ENCODE measurements around the gene SLC22A31.
"Not testable (repeated sequence)": the region's sequence is repeated elsewhere in the genome, so short reads cannot be mapped to it uniquely, and the experiment has no call there.

The SLC22A31 gene

DNA sequence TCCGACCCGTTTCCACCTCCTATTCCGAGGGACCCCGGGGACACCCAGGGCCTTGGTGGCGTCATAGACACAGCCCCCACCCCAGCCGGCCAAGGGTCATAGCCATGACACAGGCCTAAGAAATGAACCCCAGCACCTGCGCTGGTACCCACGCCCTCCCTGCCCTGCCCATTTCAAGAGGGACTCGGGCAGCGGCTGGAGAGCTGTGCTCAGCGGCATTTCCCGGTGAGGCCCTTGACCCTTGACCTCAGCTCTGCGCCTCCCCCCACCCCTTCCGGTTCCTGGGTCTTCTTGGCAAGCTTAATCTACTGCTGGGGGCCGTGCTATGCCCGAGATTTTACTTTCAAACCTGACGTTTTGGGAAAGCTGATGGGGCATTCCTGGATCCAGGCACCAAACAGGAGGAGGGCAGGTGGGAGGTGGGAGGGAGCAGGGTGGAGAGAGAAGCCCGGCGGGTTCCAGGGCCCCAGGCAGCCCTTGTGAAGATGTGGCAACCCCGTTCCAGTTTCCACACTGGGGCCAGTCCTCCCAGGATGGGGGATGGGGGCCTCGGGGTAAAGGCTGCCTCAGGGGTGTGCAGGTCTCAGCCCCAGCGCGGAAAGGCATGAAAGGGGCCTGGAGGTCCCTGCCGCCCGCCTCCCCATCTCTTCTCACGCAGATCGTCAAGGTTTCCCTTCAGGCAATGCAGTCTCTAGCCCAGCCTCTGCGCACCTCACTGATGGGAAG lies at the start of gene SLC22A31:
Gene SLC22A31 (minus strand): TSS at position 414 of the 726 bp plus-strand sequence. CDS start 36 bp downstream, at position 378.
- DNase-seq (ENCODE audit: low read depth, low spot score) = no peak

DNA sequence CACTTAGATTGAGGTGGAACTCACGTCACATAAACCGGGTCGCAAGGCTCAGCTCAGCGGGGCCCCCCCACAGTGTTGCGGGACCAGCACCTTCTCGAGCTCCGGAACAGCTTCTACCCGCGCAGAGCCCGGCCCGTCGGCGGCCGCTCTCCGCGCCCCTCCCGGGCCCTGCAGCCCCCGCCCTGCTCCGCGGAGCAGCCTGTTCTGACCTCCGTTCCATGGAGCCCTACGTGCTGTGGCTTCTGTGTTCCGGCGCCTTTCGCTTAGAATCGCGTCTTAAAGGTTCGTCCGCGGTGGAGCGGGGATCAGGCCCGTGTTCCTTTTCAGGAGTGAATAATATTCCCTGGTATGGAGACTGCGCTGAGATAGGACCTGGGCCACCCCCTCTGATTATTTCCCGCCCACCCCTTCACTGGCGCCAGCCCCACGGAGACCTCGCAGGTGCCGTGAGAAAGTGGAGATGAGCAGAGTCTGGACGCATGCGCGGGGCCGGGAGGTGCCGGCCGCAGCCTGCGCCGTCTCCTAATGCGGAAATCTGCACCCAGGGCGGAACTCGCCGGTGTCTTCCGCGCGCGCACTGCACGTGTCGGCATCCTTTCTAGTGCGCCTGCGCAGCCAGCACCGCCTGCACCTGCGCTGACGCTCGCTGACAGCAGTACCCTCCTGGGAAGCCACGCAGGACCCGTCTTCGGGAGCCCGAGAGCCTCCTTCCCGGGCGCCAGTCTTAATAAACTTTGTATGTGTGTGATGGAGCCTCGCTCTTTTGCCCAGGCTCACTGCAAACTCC lies 48.1 kb upstream of the SLC22A31 start:
- DNase-seq (ENCODE audit: low read depth, low spot score) = no peak

DNA sequence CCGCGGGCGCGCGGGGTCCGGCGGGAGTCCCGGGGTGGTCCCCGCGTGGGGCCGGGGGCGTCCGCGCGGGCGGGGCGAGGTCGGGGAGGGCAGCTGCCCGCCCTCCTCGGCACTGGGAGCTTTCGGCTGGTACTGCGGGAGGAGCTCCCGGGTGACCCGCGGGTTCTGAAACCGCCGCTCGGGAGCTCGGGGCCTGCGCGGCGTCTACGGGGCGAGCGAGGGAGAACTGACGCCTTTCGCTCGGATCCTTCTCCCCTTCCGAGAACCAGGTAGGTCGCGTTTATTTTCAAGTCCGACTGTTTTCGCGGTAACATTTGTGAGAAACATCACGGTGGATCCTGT lies 47.4 kb upstream of the SLC22A31 start:
- DNase-seq (ENCODE audit: low read depth, low spot score) = not testable (repeated sequence)

DNA sequence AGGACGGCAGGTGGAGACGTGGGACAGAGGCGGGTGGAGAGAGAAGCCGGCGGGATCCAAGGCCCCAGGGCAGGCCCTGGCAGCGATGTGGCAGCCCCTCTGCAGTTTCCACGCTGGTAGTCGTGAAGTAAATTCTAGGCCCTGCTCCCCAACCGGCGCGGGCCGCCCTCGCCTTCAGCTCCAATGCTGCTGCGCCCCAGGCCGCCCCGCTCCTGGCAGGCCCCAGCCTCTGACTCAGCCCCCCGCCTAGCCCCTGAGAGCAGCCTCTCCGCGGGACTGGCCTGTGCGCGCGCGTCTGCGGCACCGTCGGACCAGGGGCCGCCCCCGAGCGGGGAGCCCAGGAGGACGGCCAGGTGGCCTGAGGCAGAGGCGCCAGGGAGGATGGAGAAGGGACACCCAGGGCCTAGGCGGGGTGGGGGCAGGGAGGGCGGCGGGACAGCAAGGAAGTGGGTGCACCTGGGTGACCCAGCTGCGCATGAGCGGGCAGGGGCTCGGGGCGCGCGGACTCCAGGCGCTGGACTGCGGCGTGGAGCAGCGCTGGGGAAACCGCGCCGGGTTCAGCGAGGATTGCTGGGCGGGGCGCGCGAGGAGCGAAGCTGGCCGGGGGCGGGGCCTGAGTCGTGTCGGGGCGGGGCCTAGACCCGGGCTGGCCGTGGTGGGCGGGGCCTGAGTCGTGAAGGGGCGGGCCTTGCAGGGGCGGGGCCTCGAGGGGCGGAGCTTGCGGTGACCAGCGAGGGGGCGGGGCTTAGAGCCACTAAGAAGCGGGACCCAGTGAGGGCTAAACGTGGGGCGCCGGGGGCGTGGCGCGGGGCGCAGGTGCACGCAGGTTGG lies 46.8 kb upstream of the SLC22A31 start:
- DNase-seq (ENCODE audit: low read depth, low spot score) = peak; percentile 47

DNA sequence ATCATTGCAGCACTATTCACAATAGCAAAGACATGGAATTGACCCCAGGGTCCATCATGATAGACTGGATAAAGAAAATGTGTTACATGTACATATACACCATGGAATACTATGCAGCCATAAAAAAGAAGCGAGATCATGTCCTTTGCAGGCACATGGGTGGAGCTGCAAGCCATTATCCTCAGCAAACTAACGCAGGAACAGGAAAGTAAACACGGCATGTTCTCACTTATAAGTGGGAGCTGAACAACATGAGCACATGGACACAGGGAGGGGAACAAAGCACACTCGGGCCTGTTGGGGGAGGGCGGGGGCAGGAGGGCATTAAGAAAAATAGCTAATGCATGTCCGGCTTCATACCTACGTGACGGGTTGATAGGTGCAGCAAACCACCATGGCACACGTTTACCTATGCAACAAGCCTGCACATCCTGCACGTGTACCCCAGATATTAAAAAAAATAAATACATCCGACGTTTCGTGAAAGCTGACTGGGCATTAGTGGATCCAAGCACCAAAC lies 46.1 kb upstream of the SLC22A31 start:
- no peak for DNase-seq (ENCODE audit: low read depth, low spot score)

DNA sequence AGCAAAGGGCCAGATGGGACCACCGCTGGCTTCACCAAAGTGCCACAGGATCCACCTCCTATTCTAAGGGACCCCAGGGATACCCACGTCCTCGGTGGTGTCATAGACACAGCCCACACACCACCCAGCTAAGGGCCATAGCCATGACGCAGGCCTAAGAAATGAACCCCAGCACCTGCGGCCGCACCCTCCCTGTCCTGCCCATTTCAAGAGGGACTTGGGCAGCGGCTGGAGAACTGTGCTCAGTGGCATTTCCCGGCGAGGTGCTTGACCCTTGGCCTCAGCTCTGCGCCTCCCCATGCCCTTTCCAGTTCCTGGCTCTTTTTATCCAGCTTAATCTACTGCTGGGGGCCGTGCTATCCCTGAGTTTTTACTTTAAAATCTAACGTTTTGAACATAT lies 44.4 kb upstream of the SLC22A31 start:
- DNase-seq (ENCODE audit: low read depth, low spot score) = no peak

DNA sequence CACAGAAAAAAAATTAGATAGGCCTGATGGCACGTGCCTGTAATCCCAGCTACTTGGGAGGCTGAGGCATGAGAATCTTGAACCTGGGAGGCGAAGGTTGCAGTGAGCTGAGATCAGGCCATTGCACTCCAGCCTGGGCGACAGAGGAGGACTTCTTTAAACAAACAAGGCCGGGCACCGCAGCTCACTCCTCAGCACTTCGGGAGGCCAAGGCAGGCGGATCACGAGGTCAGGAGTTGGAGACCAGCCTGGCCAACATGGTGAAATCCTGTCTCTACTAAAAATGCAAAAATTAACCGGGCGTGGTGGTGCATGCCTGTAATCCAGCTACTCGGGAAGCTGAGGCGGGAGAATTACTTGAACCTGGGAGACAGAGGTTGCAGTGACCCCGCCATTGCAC lies 43.9 kb upstream of the SLC22A31 start:
- DNase-seq (ENCODE audit: low read depth, low spot score) = not testable (repeated sequence)

DNA sequence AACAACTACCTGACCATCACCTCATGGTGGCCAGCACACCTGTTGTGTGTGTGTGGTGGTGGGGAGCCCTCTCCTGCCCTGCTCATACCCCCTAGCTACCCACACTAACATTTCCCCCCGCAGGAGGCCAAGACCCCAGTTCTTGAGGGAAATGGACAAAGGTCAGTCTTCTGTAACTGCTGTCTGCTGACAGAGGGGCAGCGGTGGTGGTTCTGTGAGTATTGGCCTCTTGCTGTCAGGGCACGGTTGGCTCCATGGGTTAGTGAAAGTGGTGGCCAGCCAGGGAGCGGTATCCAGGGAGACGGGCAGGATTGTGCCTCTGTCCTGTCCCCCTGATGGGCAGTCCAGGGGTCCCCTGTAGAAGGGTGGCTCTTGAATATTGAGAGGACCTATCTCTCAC lies 43.3 kb upstream of the SLC22A31 start:
- DNase-seq (ENCODE audit: low read depth, low spot score) = no peak

DNA sequence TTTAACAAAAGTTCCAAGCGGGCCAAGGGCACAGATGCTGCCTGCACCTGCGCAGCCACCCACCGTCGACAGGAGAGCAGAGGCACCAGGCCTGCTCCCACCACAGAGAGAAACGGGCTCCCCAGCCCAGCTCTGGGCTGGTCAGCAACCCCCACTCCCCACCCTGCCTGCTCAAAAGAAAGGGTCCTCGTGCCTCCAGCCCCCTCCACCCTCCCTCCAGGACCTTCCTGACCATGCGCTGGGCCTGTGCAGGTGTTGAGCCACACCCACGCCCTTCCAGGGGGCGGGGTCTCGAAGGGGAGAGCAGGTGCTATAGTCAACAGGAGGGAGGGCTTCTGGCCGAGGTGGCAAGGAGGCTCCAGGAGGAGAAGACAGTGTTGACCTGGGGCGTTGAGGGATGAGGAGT lies 42.5 kb upstream of the SLC22A31 start:
- no peak for DNase-seq (ENCODE audit: low read depth, low spot score)

DNA sequence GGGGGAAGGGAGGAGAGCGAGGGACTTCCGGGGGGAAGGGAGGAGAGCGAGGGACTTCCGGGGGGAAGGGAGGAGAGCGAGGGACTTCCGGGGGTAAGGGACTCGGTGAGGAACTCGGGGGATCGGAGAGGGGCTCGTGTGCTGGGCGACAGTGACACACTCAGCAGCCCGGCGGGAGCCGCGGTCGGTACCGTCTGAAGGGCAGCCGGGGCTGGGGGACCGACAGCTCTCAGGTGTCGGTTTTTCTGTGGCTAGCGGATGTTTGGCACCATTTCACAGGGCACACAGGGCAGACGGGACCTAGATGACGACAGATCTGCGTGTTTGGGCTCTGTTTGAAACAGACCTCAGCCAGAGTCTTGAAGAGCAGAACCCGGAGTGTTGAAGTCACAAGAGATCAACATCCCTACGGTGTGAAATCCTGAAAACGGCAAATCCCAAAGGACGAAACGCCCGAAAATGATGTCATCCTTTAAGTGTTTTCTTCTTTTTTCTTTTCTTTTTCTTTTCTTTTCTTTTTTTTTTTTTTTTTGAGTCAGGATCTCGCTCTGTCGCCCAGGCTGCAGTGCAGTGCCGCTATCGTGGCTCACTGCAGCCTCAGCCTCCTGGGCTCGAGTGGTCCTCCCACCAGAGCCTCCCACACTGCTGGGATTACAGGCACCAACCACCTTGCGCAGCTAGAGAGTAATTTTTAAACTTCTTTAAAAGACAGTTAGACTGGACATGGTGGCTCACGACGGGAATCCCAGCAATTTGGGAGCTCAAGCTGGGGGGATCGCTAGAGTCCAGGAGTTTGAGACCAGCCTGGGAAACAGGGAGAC lies 41.1 kb upstream of the SLC22A31 start:
- peak; percentile 33 for DNase-seq (ENCODE audit: low read depth, low spot score)

DNA sequence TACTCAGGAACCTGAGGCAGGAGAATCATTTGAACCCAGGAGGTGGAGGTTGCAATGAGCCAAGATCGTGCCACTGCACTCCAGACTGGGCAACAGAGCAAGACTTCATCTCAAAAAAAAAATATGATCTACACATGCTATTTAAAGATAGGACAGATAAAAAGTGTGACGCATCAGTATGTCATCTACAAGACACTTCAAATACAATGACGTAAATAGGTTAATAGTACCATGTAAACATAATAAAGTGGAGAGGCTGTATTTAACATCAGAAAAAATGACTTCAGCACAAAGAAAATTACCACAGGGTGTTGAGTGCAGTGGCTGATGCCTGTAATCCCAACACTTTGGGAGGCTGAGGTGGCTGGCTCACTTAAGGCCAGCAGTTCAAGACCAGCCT lies 37.4 kb upstream of the SLC22A31 start:
- DNase-seq (ENCODE audit: low read depth, low spot score) = no peak

DNA sequence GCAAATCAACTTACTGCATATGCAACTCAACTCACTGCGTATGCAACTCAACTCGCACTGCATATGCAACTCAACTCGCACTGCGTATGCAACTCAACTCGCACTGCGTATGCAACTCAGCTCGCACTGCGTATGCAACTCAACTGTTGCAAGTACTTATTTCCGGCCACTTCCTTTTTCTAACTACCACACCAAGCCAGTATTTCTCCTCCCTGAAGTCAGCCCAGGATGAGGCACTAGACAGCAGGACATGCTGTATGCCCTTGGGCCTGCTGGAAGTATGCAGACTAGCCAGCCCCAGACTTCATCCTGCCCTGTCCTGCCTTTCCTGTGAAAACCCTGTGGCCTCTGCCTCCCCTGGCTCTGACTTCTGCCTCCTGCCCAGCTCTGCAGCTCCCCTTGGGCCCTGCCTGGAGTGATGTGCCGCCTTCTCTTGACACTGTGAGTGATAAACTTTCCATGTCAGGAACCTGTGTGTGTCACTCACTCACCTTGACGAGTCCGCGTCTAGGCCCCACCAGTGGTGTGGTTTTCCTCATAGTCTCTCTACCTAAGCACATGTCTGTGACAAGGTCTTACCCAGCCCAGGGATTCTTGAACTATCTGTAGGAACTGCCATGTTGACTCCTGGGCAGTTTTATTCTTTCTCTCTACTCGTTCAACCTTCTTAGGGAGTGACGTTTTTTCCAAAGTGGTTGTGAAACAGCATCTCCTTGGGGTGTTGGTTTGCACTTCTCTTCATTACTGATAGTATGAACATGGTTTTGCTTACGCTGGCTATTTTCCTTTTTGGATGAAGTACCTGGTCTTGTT lies 33.5 kb upstream of the SLC22A31 start:
- DNase-seq (ENCODE audit: low read depth, low spot score) = no peak

DNA sequence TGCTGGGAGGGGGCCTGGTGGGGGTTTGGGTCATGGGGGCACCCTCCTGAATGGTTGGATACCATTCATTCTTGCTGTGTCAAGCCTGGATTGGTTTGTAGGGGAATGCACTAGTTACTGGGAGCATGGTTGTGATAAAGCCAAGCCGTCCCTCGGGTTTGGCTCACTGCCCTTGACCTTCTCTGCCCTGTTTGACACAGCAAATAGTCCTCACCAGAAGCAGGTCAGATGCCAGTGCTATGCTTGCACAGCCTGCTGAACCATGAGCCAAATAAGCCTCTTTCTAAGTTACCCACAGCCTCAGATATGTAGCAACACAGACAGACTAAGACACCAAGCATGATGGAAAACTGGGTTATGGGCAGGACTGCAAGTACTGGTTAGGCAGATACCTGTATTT lies 31.8 kb upstream of the SLC22A31 start:
- DNase-seq (ENCODE audit: low read depth, low spot score) = no peak

DNA sequence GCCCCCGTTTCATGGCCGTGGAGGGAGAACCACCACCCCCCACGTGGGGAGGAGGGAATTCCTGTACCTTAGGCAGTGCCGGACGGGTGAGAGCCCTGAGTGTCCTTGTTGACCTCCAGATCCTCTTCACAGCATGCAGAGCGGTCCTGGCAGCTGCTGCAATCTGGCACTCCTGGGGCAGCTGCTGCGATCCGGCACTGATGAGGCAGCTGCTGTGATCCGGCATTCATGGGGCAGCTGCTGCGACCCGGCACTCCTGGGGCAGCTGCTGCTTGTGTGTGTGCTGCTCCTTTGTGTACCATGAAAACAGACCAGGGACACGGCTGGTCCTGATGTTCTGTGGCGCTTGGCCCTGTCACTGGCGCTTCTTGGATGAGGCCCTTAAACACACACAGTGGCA lies 29.9 kb upstream of the SLC22A31 start:
- DNase-seq (ENCODE audit: low read depth, low spot score) = no peak

DNA sequence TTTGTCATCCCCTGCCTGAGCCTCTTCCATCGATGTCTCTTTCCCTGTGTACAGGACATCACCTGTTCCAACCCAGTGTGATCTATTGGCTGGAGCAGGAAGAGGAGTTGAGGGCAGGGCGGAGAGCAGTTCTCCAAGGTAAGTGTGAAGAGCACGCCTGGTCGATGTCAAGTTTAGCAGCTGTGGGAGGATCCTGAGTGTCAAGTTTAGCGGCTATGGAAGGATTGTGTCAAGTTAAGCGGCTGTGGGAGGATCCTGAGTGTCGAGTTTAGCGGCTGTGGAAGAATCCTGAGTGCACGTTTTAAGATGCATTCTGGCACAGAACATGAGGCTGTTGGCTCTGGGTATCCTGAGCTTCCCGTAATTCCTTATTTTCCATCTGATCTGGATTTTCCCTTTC lies 24.3 kb upstream of the SLC22A31 start:
- DNase-seq (ENCODE audit: low read depth, low spot score) = no peak

DNA sequence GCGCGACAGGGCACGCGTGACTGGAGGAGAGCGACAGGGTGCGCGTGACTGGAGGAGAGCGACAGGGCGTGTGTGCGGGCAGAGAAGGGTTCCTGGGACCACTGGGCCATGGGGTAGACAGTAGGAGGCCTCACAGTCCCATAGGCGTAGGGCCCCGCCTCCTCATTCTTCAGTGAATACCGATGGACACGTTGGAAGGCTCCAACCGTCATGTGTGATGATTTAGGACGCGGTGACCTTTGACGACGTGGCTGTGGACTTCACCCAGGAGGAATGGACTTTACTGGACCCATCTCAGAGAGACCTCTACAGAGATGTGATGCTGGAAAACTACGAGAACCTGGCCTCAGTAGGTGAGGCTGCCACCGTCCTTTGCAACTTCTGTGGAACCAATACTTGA lies 22.6 kb upstream of the SLC22A31 start:
- DNase-seq (ENCODE audit: low read depth, low spot score) = no peak

DNA sequence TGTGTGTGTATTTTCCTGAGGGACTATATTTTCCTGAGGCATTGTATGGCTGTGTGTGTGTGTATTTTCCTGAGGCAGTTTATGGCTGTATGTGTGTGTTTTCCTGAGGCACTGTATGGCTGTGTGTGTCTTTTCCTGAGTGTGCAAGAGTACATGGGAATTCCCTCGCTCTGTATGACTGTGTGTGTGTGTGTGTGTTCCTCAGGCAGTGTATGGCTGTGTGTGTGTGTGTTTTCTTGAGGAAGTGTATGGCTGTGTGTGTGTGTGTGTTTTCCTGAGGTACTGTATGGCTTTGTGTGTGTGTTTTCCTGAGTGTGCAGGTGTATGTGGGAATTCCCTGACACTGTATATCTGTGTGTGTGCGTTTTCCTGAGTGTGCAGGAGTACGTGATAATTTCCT lies 21.3 kb upstream of the SLC22A31 start:
- DNase-seq (ENCODE audit: low read depth, low spot score) = no peak

DNA sequence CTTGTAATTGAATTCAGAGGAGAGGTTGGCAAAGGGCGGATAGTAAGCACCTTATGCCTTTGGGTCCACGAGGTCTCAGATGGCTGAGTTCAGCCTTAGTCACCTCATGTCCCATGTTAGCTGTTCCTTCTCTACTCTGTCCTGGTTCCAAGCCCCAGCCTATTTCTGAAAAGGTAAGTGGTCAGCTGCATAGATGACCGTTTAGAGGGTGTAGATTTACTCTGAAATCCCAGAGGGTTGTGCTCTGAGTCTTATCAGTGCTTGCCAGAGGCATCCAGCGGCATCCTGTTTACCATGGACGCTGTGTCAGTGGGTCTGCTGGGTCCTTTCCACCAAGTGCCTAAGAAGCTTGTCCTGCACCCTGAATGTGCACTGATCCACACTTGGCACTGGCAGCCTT lies 19.0 kb upstream of the SLC22A31 start:
- DNase-seq (ENCODE audit: low read depth, low spot score) = no peak

DNA sequence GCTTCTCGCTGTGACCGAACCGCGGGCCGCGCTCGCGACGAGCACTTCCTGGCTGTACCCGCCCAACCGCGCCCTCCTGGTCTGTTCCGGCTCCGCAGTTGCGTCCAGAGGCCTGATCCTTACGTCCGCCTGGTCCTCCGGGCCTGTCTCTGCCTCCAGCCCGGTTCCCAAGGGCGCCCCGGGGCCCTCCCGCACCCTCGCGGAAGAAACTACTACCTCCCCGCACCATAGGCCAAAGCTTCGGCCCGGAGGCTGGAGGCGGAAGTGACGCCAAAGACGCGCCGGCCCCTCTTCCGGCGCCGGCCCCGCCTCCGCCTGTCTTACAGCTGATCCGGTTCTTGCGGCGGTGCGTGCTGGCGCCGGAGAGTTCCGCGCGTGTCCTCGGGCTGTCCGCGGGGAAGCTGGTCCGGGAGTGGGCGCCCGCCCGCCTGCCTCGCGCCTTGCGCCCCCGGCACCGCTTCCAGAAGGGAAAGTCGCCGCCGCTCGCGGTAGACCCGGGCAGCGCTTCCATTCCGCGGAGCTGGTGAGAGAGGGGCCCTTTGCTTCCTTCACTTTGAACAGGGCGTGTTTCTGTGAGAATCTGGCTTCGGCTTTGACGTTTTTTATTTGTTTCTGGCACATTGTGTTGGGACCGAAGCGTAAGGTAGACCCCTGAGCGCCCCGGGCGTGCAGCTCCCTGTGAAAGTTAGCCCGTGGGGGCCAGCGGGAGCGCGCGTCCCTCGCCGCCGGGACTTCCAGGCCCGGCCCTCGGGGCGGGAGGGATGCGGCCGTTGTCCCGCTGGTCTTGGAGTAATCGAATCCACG lies 17.3 kb upstream of the SLC22A31 start, which contains the start of gene ZNF778:
Gene ZNF778 (plus strand): TSS at position 316 of the 804 bp plus-strand sequence. CDS start 3,425 bp downstream, outside the sequence.
- DNase-seq (ENCODE audit: low read depth, low spot score) = no peak

DNA sequence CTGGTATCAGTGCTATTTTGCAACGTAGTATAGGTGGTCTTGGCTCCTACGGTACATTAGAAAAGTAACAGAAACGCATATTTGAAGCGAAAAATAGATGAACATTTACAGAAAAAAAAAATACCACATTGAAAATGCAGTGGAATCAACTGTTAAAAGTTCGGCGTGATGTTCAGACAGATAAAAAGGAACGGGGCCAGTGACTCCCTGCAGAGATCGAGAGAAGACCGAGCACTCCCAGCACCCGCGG lies 16.7 kb upstream of the SLC22A31 start:
- DNase-seq (ENCODE audit: low read depth, low spot score) = no peak

Data from smooth muscle cell of the brain vasculature (primary cell).